Dermis lymphatic vessel endothelial cell (primary cell): ENCODE data around the gene C2orf72. TPM values are rescaled to one million over a fixed set of nuclear protein-coding genes. Genes with fewer than 3 reads are reported as not detected.

Experiments
- total RNA-seq: library from RNA; depleted of rRNA; stranded (reverse); fragments of >200 nt; gene quantifications from 2 replicates; pipeline ENCODE4 v1.2.1, GENCODE V29; 2014

The C2orf72 gene
- total RNA-seq: under 0.01 and 7.6 TPM in 2 replicates

DNA sequence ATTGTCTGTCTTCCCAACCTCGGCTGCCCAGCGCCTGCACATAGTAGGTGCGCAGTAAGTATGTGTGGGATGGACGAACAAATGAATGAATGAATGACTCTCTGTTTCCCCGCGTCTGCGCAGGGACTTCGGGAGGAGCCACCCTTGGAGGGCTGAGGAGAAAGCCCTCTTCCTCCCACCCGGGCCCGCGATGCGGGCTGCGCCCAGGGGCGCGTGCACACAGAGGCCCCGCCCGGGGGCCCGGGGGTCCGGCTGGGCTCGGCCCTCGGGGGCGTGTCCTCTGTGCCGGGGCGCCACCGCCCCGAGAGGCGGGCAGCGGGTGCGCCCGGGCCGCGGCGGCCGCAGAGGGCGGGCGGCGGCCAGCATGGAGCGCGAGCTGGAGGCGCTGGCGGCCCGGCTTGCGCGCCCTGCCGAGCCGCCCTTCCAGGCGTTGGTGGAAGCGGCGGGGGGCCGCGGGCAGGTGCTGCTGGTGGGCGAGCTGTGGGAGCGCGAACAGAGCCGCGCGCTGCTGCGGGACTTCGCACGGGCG, at the start of gene C2orf72:
TSS of gene C2orf72 (plus strand) at position 322 of the 529 bp plus-strand sequence. CDS start at position 365, 43 bp downstream.

DNA sequence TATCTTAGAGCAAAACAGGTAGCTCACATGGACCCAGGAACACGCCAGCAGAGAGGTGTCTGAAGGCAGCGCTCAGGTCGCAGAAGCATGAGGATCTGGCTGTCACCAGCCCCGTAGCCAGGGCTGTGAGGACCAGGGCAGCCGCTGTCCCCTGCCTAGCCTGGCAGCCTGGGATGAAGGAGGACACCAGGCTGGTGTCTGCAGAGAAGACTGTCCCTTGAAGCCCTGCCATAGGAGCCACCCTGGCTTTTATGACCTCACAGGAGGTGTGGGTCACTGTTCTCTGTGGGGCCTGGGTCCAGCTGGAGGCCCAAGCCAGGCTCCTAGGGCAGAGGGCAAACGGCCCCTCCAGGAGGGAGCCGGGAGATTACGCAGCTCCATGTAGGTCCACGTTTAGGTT, 41.5 kb upstream of the C2orf72 start, which contains the start of gene SPATA3:
TSS of gene SPATA3 (plus strand) at position 301 of the 400 bp plus-strand sequence. CDS start 113 bp downstream, outside the sequence.

DNA sequence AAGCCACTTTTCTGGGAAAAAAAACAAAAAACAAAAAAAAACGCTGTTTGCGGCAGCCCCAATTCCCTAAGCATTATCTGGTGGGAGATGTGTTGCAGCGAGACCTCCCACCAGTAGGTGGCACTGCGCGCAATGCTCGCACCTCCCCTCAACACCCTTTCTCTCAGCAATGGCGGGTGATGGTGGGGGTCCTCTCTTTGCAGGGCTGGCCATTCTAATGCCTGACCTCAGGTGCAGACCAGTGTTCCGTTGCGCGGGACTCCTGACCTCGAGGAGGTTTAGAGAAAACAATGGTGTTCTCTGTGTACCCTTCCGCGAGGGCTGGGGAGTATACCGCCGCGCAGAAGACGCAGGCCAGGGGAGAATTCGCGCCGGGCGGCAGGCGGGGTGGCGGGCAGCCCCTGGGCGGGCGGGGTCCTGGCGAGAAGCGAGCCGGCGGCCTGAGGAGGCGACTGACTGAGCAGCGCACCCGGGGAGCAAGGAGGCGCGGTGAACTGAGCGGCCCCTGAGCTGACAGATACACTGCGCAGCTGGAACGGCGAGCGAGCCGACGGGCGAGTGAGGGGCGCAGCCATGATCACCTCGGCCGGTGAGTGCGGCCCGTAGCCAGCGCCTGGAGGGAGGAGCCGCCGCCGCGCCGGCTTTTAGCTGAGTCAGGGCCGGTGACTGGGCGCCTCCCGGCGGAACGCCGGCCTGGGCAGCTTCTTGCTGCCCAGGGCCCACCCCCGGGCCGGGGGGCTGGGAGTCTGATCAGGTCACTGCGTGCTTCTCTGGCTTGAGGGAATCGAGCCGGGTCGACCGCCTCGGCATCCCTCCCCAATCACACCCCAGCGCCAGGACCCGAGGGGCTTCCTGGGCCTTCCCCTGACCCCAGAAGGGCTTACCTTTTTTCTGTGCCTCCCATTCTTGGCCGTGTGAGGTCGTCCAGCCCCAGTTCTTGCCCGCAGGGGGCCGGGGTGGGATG, 19.4 kb downstream of the C2orf72 start, which contains the start of gene PSMD1:
TSS of gene PSMD1 (plus strand) at position 415 of the 964 bp plus-strand sequence. CDS start at position 574, 159 bp downstream.

Other genes starting within 250 kb of the C2orf72 start
- 37.5 and 89.8 TPM in 2 replicates for gene ITM2C, start 172.6 kb upstream of the C2orf72 start, total RNA-seq
- not detected in 2 replicates for gene GPR55, start 112.3 kb upstream of the C2orf72 start, total RNA-seq
- gene SPATA3, start 41.4 kb upstream of the C2orf72 start, total RNA-seq: not detected in 2 replicates
- 117 and 120 TPM in 2 replicates for gene PSMD1, start 19.3 kb downstream of the C2orf72 start, total RNA-seq
- 1.5 TPM in 2 replicates for gene HTR2B, start 87.5 kb downstream of the C2orf72 start, total RNA-seq
- gene ARMC9, start 161.1 kb downstream of the C2orf72 start, total RNA-seq: 4.8 and 7.4 TPM in 2 replicates